Measurements from ENCODE around the gene CDKAL1. TPM values are rescaled to one million over a fixed set of nuclear protein-coding genes. Genes with fewer than 3 reads are reported as not detected.

The CDKAL1 gene
- total RNA-seq, 1 donor from 2014 or later: 39.6 TPM

DNA sequence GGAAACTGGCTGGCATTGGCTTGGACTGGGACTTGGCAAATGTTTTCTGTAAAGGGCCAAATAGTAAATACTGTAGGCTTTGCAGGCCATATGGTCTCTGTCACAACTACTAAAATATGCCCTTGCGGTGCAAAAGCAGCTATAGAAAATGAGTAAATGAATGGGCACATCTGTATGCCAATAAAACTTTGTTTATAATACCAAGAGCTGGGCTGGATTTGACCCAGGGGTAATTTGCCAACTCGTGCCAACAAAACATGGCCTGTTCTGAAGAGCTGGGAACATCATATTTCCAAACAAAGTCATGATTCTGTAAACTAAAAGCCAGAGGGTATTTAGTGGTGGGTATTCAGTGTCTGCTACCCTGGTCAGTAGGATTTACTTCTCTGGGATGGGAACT, 739.2 kb downstream of the CDKAL1 start:
- Histone ChIP-seq H3K9ac (no peak overlapping the region), H4K20me1 (ENCODE audit: low read depth) (no peaks in the 10 kb centered on the region), H3K4me2 (no peak overlapping the region), H3F3A (ENCODE audit: low read depth) (peaks cover 36% of the 10 kb centered on the region), H3K27me3 (no peaks in the 10 kb centered on the region), H3K4me1 (peaks cover 35% of the 10 kb centered on the region), H3K27ac (no peak overlapping the region), H3K4me3 (no peak overlapping the region), H3K36me3 (no peaks in the 10 kb centered on the region), H3K9me3 (ENCODE audit: low read depth) (no peaks in the 10 kb centered on the region), H3K79me2 (ENCODE audit: low read depth) (no peaks in the 10 kb centered on the region), H2AFZ (replicated peaks) (no peak overlapping the region)
- no peak for TF ChIP-seq EZH2phosphoT487 (IDR thresholded peaks at IDR 0.05)
- peaks cover 12% of the 10 kb centered on the region for H3K27me3 Mint-ChIP-seq (ENCODE audit: insufficient read depth, low read depth)
- no peak overlapping the region for H3K27ac Mint-ChIP-seq
- H3K9me3 Mint-ChIP-seq: peaks cover 3% of the 10 kb centered on the region
- no peak for DNase-seq (ENCODE audit: low spot score)
- no peak overlapping the region for H3K4me3 Mint-ChIP-seq
- no peaks in the 10 kb centered on the region for H3K36me3 Mint-ChIP-seq
- H3K4me1 Mint-ChIP-seq: peaks cover 43% of the 10 kb centered on the region

- Histone ChIP-seq H3K4me3 (no peak overlapping the region), H3K36me3 (no peaks in the 10 kb centered on the region), H3K79me2 (ENCODE audit: low read depth) (no peaks in the 10 kb centered on the region), H3F3A (ENCODE audit: low read depth) (peaks cover 42% of the 10 kb centered on the region), H3K4me1 (peaks cover 41% of the 10 kb centered on the region), H4K20me1 (ENCODE audit: low read depth) (no peaks in the 10 kb centered on the region), H3K9me3 (ENCODE audit: low read depth) (no peaks in the 10 kb centered on the region), H3K9ac (no peak overlapping the region), H3K27me3 (no peaks in the 10 kb centered on the region), H3K4me2 (no peak overlapping the region), H2AFZ (replicated peaks) (no peak overlapping the region), H3K27ac (no peak overlapping the region)
- Mint-ChIP-seq H3K27ac (no peak overlapping the region), H3K36me3 (no peaks in the 10 kb centered on the region), H3K27me3 (ENCODE audit: insufficient read depth, low read depth) (peaks cover 8% of the 10 kb centered on the region), H3K9me3 (peaks cover 3% of the 10 kb centered on the region), H3K4me1 (peaks cover 45% of the 10 kb centered on the region), H3K4me3 (no peak overlapping the region)
- TF ChIP-seq, protein P1, sequence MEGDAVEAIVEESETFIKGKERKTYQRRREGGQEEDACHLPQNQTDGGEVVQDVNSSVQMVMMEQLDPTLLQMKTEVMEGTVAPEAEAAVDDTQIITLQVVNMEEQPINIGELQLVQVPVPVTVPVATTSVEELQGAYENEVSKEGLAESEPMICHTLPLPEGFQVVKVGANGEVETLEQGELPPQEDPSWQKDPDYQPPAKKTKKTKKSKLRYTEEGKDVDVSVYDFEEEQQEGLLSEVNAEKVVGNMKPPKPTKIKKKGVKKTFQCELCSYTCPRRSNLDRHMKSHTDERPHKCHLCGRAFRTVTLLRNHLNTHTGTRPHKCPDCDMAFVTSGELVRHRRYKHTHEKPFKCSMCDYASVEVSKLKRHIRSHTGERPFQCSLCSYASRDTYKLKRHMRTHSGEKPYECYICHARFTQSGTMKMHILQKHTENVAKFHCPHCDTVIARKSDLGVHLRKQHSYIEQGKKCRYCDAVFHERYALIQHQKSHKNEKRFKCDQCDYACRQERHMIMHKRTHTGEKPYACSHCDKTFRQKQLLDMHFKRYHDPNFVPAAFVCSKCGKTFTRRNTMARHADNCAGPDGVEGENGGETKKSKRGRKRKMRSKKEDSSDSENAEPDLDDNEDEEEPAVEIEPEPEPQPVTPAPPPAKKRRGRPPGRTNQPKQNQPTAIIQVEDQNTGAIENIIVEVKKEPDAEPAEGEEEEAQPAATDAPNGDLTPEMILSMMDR (IDR thresholded peaks at IDR 0.05): no peak
- no peak for TF ChIP-seq EZH2 (IDR thresholded peaks at IDR 0.05)
- no peak for TF ChIP-seq EZH2phosphoT487 (IDR thresholded peaks at IDR 0.05)
- no peak for DNase-seq (ENCODE audit: low spot score)
Measured at GRCh38 chr6:21274851-21275250, 740.6 kb downstream of the CDKAL1 start.

- peak overlapping the region; percentile 77 for H3K27ac Mint-ChIP-seq
- Histone ChIP-seq H4K20me1 (ENCODE audit: low read depth) (no peaks in the 10 kb centered on the region), H3K27me3 (no peaks in the 10 kb centered on the region), H3K9me3 (ENCODE audit: low read depth) (no peaks in the 10 kb centered on the region), H3F3A (ENCODE audit: low read depth) (peaks cover 30% of the 10 kb centered on the region), H3K27ac (peak overlapping the region; percentile 82), H3K4me1 (peaks cover 29% of the 10 kb centered on the region), H3K9ac (no peak overlapping the region), H3K79me2 (ENCODE audit: low read depth) (no peaks in the 10 kb centered on the region), H2AFZ (replicated peaks) (peak overlapping the region; percentile 60), H3K4me2 (peak overlapping the region; percentile 49), H3K36me3 (no peaks in the 10 kb centered on the region), H3K4me3 (no peak overlapping the region)
- peak; percentile 44 for DNase-seq (ENCODE audit: low spot score)
- TF ChIP-seq, protein P1 (IDR thresholded peaks at IDR 0.05): no peak
- no peak for TF ChIP-seq EZH2 (IDR thresholded peaks at IDR 0.05)
- no peak for TF ChIP-seq EZH2phosphoT487 (IDR thresholded peaks at IDR 0.05)
- H3K4me1 Mint-ChIP-seq: peaks cover 23% of the 10 kb centered on the region
- peaks cover 4% of the 10 kb centered on the region for H3K9me3 Mint-ChIP-seq
- H3K36me3 Mint-ChIP-seq: peaks cover 1% of the 10 kb centered on the region
- H3K27me3 Mint-ChIP-seq (ENCODE audit: insufficient read depth, low read depth): peaks cover 9% of the 10 kb centered on the region
- no peak overlapping the region for H3K4me3 Mint-ChIP-seq
Measured at GRCh38 chr6:21277601-21278374, 743.5 kb downstream of the CDKAL1 start.

DNA sequence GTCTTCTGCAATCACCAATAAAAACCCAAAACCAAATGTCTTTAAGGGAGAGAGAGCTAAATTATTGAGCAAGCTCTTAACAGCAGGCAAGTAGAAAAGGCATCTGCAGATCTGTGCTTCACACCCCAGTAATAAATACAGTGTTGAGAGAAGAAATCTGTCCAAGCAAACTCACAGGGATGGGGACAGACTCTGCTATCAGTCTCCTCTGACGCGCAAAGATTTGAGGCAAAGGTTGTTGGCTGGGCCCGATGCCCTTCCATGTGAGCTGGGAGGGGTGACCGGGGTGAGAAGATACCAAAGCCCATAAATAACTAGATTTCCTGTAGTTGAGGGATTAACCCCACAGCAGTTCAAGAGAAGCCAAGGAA, 744.1 kb downstream of the CDKAL1 start:
- H3K4me1 Mint-ChIP-seq: peaks cover 23% of the 10 kb centered on the region
- Histone ChIP-seq H3K4me3 (no peak overlapping the region), H3K9ac (no peak overlapping the region), H3K4me1 (peaks cover 29% of the 10 kb centered on the region), H4K20me1 (ENCODE audit: low read depth) (no peaks in the 10 kb centered on the region), H3K9me3 (ENCODE audit: low read depth) (no peaks in the 10 kb centered on the region), H3K4me2 (peak overlapping the region; percentile 49), H3K27ac (peak overlapping the region; percentile 82), H3K79me2 (ENCODE audit: low read depth) (no peaks in the 10 kb centered on the region), H3K36me3 (no peaks in the 10 kb centered on the region), H3K27me3 (no peaks in the 10 kb centered on the region), H2AFZ (replicated peaks) (peak overlapping the region; percentile 60), H3F3A (ENCODE audit: low read depth) (peaks cover 30% of the 10 kb centered on the region)
- TF ChIP-seq, protein P1 (IDR thresholded peaks at IDR 0.05): no peak
- no peak for TF ChIP-seq EZH2 (IDR thresholded peaks at IDR 0.05)
- no peak for TF ChIP-seq EZH2phosphoT487 (IDR thresholded peaks at IDR 0.05)
- peaks cover 4% of the 10 kb centered on the region for H3K9me3 Mint-ChIP-seq
- H3K27ac Mint-ChIP-seq: peak overlapping the region; percentile 77
- H3K4me3 Mint-ChIP-seq: peak overlapping the region; percentile 19
- DNase-seq (ENCODE audit: low spot score): no peak
- peaks cover 8% of the 10 kb centered on the region for H3K27me3 Mint-ChIP-seq (ENCODE audit: insufficient read depth, low read depth)
- H3K36me3 Mint-ChIP-seq: peaks cover 1% of the 10 kb centered on the region

Data from neural progenitor cell (in vitro differentiated cells).